Measurements from ENCODE around the gene HOXC11.

HOXC11 gene

DNA sequence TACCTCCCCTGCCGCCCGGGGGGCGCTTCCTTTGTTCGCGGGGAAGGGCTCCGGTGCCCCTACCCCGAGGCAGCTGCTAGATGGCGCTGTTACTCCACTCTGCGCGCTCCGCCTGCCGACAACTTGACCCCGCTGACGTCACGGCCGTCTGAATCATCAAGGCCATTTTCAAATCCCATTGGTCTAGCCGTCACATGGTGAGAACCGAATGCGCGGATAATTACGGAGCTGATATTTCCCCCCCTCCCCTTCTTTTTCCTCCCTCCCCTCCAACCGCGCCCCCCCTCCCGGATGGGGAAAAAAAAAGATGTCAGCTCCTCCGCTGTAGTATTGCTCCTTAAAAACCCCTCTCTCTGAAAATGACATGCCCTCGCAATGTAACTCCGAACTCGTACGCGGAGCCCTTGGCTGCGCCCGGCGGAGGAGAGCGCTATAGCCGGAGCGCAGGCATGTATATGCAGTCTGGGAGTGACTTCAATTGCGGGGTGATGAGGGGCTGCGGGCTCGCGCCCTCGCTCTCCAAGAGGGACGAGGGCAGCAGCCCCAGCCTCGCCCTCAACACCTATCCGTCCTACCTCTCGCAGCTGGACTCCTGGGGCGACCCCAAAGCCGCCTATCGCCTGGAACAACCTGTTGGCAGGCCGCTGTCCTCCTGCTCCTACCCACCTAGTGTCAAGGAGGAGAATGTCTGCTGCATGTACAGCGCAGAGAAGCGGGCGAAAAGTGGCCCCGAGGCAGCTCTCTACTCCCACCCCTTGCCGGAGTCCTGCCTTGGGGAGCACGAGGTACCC, 12.2 kb downstream of the HOXC11 start, which contains the start of gene HOXC10:
Gene HOXC10 (plus strand): TSS at position 246 of the 791 bp plus-strand sequence. CDS start 114 bp downstream, at position 360.
- Histone ChIP-seq H3K79me2 (ENCODE audit: insufficient read depth, low read depth) (no peaks in the 10 kb centered on the region), H3K4me2 (no peak within 1 kb of the TSS), H3K4me1 (ENCODE audit: low read depth, poor library complexity, severe bottlenecking) (peaks cover 14% of the 10 kb centered on the region), H3K9ac (no peak within 1 kb of the TSS), H3K4me3 (IDR thresholded peaks at IDR 0.05; ENCODE audit: insufficient read depth, low read depth, low read length) (no peak within 1 kb of the TSS), H2AFZ (ENCODE audit: low read depth) (no peak within 1 kb of the TSS), H4K20me1 (ENCODE audit: insufficient read depth) (no peaks in the 10 kb centered on the region), H3K27me3 (ENCODE audit: insufficient read depth, low read depth) (peaks cover 98% of the 10 kb centered on the region), H3K27ac (no peak within 1 kb of the TSS), H3K36me3 (ENCODE audit: insufficient read depth) (no peaks in the 10 kb centered on the region)
- TF ChIP-seq, protein P1, sequence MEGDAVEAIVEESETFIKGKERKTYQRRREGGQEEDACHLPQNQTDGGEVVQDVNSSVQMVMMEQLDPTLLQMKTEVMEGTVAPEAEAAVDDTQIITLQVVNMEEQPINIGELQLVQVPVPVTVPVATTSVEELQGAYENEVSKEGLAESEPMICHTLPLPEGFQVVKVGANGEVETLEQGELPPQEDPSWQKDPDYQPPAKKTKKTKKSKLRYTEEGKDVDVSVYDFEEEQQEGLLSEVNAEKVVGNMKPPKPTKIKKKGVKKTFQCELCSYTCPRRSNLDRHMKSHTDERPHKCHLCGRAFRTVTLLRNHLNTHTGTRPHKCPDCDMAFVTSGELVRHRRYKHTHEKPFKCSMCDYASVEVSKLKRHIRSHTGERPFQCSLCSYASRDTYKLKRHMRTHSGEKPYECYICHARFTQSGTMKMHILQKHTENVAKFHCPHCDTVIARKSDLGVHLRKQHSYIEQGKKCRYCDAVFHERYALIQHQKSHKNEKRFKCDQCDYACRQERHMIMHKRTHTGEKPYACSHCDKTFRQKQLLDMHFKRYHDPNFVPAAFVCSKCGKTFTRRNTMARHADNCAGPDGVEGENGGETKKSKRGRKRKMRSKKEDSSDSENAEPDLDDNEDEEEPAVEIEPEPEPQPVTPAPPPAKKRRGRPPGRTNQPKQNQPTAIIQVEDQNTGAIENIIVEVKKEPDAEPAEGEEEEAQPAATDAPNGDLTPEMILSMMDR (conservative IDR thresholded peaks at IDR 0.05; ENCODE audit: low read depth, low read length) = peak; percentile 69

DNA sequence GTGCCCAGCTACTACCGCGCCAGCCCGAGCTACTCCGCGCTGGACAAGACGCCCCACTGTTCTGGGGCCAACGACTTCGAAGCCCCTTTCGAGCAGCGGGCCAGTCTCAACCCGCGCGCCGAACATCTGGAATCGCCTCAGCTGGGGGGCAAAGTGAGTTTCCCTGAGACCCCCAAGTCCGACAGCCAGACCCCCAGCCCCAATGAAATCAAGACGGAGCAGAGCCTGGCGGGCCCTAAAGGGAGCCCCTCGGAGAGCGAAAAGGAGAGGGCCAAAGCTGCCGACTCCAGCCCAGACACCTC, 12.7 kb downstream of the HOXC11 start:
- no peaks in the 10 kb centered on the region for H3K79me2 ChIP-seq (ENCODE audit: insufficient read depth, low read depth)
- no peak overlapping the region for H2AFZ ChIP-seq (ENCODE audit: low read depth)
- no peak overlapping the region for H3K27ac ChIP-seq
- H3K9ac ChIP-seq = no peak overlapping the region
- TF ChIP-seq, protein P1 (conservative IDR thresholded peaks at IDR 0.05; ENCODE audit: low read depth, low read length) = no peak
- H3K4me3 ChIP-seq (IDR thresholded peaks at IDR 0.05; ENCODE audit: insufficient read depth, low read depth, low read length) = no peak overlapping the region
- H3K36me3 ChIP-seq (ENCODE audit: insufficient read depth) = no peaks in the 10 kb centered on the region
- H3K27me3 ChIP-seq (ENCODE audit: insufficient read depth, low read depth) = peaks cover 98% of the 10 kb centered on the region
- peaks cover 14% of the 10 kb centered on the region for H3K4me1 ChIP-seq (ENCODE audit: low read depth, poor library complexity, severe bottlenecking)
- no peak overlapping the region for H3K4me2 ChIP-seq
- no peaks in the 10 kb centered on the region for H4K20me1 ChIP-seq (ENCODE audit: insufficient read depth)

DNA sequence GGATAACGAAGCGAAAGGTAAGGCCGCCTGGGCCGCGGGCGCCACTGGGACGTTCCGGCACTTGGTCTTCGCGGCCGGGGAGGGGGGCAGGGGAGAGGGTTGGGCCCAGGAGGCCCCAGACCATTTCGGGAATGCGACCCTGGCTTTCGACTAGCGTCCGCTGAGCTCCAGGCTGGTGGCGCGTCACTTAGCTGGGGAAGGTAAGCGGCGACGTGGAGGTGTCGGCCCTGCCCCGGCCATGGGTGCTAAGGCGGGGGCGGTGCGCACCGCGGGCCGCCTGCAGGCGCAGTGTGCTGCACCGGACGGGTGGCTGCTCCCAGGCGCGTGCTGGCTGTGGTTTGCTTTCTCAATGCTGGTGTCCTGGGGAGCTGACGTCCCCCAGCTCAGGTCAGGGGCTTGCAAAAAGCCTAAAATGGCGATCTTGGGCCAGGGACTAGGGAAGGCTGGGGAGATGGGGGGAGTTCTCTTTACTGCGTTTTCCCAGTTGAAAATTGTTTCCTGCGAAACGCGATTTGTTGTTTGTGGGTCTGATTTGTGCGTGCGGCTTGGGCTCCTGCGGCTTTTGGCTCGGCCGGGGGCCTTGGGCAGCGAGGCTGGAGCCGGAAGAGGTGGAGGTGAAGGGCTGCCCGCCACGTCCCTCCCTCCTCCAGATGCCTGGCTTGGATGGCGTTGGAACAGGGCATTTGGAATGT, 13.2 kb downstream of the HOXC11 start:
- Histone ChIP-seq H3K4me3 (IDR thresholded peaks at IDR 0.05; ENCODE audit: insufficient read depth, low read depth, low read length) (no peak overlapping the region), H3K4me2 (no peak overlapping the region), H4K20me1 (ENCODE audit: insufficient read depth) (no peaks in the 10 kb centered on the region), H3K27ac (no peak overlapping the region), H2AFZ (ENCODE audit: low read depth) (no peak overlapping the region), H3K4me1 (ENCODE audit: low read depth, poor library complexity, severe bottlenecking) (peaks cover 15% of the 10 kb centered on the region), H3K79me2 (ENCODE audit: insufficient read depth, low read depth) (no peaks in the 10 kb centered on the region), H3K9ac (no peak overlapping the region), H3K36me3 (ENCODE audit: insufficient read depth) (no peaks in the 10 kb centered on the region), H3K27me3 (ENCODE audit: insufficient read depth, low read depth) (peaks cover 98% of the 10 kb centered on the region)
- TF ChIP-seq, protein P1 (conservative IDR thresholded peaks at IDR 0.05; ENCODE audit: low read depth, low read length) = no peak

DNA sequence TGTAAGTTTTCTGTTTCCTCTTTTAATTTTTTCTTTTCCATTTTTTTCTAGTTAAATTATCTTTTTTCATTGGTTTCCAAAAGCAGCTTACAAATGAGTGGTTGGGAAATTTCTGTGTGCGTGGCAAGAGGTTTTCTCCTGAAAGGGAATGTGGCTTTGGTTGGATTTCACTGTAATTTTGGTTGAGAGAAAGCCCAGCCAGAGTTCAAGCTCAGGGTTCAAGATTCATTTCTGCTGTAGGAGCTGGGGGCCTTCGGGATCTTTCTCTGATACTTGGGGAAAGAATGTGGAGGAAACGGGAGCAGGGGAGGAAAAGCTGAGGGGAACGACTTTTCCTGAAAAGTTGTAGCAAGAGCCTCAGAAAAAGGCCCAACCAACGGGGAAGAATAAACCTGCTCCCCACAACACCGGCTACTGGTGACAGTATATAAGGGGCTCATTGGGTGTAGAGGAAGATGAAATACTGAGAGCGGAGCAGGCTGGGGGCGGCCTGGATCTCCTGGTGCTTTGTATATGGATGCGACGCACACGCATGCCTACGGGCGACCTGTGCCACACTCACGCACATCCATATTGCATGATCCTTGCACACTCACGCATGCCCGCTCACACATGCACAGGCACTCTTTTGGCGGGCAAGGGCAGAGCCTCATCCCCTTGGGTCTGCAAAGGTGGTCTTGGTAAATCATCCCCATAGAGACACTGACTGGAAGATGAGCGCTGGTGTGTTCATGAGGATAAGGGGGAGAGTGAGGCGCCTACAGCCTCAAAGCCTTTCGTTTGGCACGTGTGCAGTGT, 14.0 kb downstream of the HOXC11 start:
- Histone ChIP-seq H3K4me1 (ENCODE audit: low read depth, poor library complexity, severe bottlenecking) (peaks cover 23% of the 10 kb centered on the region), H3K36me3 (ENCODE audit: insufficient read depth) (no peaks in the 10 kb centered on the region), H3K4me2 (no peak overlapping the region), H3K27ac (no peak overlapping the region), H2AFZ (ENCODE audit: low read depth) (no peak overlapping the region), H3K4me3 (IDR thresholded peaks at IDR 0.05; ENCODE audit: insufficient read depth, low read depth, low read length) (no peak overlapping the region), H4K20me1 (ENCODE audit: insufficient read depth) (no peaks in the 10 kb centered on the region), H3K27me3 (ENCODE audit: insufficient read depth, low read depth) (peaks cover 98% of the 10 kb centered on the region), H3K79me2 (ENCODE audit: insufficient read depth, low read depth) (no peaks in the 10 kb centered on the region), H3K9ac (no peak overlapping the region)
- TF ChIP-seq, protein P1 (conservative IDR thresholded peaks at IDR 0.05; ENCODE audit: low read depth, low read length) = no peak
